Type B pancreatic cell (in vitro differentiated cells): Measurements from ENCODE around the gene OR8D2. TPM values are rescaled to one million over a fixed set of nuclear protein-coding genes. Genes with fewer than 3 reads are reported as not detected.
"Not testable (repeated sequence)": the region's sequence is repeated elsewhere in the genome, so short reads cannot be mapped to it uniquely, and the experiment has no call there.

Source experiments
- DNase-seq: peaks from one replicate; pipeline ENCODE4 v3.0.0; 2021; ENCODE audit warnings: mixed read lengths; ENCODE audit not compliant: unreplicated experiment; ENCODE audit errors: extremely low spot score
- H3K27ac Mint-ChIP-seq: 2 replicates; pipeline ENCODE4 v1.8.0; 2021; ENCODE audit warnings: mild to moderate bottlenecking, mixed read lengths
- H3K27me3 Mint-ChIP-seq: 2 replicates; pipeline ENCODE4 v1.8.0; 2021; ENCODE audit warnings: mixed read lengths
- H3K36me3 Mint-ChIP-seq: 2 replicates; pipeline ENCODE4 v1.8.0; 2021; ENCODE audit warnings: mixed read lengths
- H3K4me1 Mint-ChIP-seq: one replicate; pipeline ENCODE4 v1.8.0; 2021; ENCODE audit warnings: mixed read lengths; ENCODE audit not compliant: unreplicated experiment
- H3K4me3 Mint-ChIP-seq: 2 replicates; pipeline ENCODE4 v1.8.0; 2021; ENCODE audit warnings: mild to moderate bottlenecking, mixed read lengths
- H3K9me3 Mint-ChIP-seq: 2 replicates; pipeline ENCODE4 v1.8.0; 2021; ENCODE audit warnings: mixed read lengths
- total RNA-seq: library from RNA; stranded (reverse); gene quantifications from 2 replicates; pipeline ENCODE4 v1.2.1, GENCODE V29; 2021; ENCODE audit warnings: low replicate concordance
- TF ChIP-seq, protein P1 (sequence below): fragments of 200-600 bp; sonication (generic); conservative IDR thresholded peaks from 2 replicates; pipeline ENCODE4 v1.5.0; 2021; ENCODE audit warnings: antibody characterized with exemption, mild to moderate bottlenecking

The OR8D2 gene
- total RNA-seq, 1 donor from 2014 or later = not detected

DNA sequence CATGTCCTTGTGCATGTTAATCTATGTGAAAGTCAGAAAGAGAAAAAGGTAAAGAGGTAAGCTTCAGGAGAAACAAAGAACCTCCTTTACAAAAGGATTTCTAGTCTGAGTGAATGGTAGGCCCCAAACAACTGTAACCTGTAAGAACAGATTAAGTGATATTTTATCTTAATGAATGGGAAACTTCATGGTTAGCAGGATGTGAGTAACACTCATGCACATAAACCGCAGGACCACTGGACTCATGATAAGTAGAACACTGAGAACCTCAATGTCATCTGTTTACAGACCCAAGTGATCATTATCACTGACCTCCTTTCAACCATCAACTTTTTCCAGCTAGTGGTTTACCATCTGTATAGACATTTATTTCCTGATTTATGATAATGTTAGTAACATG is 43.9 kb downstream of the OR8D2 start:
- Mint-ChIP-seq H3K4me3 (no peak overlapping the region), H3K4me1 (no peaks in the 10 kb centered on the region), H3K36me3 (no peaks in the 10 kb centered on the region), H3K27me3 (no peaks in the 10 kb centered on the region), H3K27ac (no peak overlapping the region), H3K9me3 (peaks cover 8% of the 10 kb centered on the region)
- TF ChIP-seq, protein P1, sequence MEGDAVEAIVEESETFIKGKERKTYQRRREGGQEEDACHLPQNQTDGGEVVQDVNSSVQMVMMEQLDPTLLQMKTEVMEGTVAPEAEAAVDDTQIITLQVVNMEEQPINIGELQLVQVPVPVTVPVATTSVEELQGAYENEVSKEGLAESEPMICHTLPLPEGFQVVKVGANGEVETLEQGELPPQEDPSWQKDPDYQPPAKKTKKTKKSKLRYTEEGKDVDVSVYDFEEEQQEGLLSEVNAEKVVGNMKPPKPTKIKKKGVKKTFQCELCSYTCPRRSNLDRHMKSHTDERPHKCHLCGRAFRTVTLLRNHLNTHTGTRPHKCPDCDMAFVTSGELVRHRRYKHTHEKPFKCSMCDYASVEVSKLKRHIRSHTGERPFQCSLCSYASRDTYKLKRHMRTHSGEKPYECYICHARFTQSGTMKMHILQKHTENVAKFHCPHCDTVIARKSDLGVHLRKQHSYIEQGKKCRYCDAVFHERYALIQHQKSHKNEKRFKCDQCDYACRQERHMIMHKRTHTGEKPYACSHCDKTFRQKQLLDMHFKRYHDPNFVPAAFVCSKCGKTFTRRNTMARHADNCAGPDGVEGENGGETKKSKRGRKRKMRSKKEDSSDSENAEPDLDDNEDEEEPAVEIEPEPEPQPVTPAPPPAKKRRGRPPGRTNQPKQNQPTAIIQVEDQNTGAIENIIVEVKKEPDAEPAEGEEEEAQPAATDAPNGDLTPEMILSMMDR = no peak
- DNase-seq = no peak

DNA sequence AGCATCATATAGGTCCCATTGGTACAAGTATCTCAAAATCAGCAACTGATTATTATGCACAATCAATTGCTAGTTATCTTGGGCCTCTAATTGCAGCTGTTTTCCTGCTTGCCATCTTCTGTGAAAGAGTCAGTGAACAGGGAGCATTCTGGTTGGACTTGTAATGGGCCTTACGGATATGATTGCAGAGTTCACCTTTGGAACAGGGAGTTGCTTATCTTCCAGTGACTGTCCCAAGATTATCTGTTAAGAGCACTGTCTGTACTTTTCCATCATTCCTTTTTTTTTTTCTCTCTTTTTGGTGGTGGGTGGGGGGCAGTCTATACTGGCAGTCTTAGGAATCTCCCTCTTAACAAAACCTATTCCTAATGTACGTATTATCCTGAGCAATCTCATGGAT is 46.0 kb downstream of the OR8D2 start:
- Mint-ChIP-seq H3K27ac (no peak overlapping the region), H3K9me3 (no peaks in the 10 kb centered on the region), H3K4me3 (no peak overlapping the region), H3K36me3 (no peaks in the 10 kb centered on the region), H3K27me3 (no peaks in the 10 kb centered on the region), H3K4me1 (no peaks in the 10 kb centered on the region)
- DNase-seq = no peak
- TF ChIP-seq, protein P1 = no peak

DNA sequence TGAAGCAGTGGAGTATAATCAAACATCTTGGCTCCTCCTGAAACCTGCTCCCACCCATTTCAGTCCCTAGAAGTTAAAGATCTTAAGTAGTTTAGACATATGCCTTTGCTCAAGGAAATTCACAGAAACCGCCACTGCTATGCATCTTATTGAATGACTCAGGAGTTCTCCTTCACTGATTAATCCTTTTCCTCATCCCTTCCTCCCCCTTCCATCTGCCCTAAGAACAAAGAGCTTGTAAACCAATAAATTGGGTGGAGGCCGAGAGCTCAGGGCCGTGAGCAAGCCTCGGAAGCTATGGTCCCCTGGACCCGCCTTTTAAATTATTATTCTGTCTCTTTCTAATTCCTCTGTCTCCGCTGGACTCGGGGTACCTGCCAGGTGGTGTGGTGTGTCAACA is 49.1 kb downstream of the OR8D2 start:
- not testable (repeated sequence) for H3K9me3 Mint-ChIP-seq, H3K36me3 Mint-ChIP-seq, H3K4me3 Mint-ChIP-seq, H3K27me3 Mint-ChIP-seq, H3K4me1 Mint-ChIP-seq, DNase-seq, H3K27ac Mint-ChIP-seq

Other genes with a start within 250 kb of the OR8D2 start
- 29.7 and 42.9 TPM in 2 replicates for gene VWA5A, start 204.7 kb downstream of the OR8D2 start, total RNA-seq
- gene OR10D3, start 136.9 kb downstream of the OR8D2 start, total RNA-seq = 0.26 TPM in 1 of 2 replicates, not detected in the other
- not detected in 2 replicates for gene OR8G1, start 79.1 kb downstream of the OR8D2 start, total RNA-seq
- gene OR8G5, start 63.8 kb downstream of the OR8D2 start, total RNA-seq = 0.26 TPM in 1 of 2 replicates, not detected in the other
- gene OR8D1, start 6.2 kb downstream of the OR8D2 start, total RNA-seq = not detected in 2 replicates
- gene OR8B2, start 64.3 kb upstream of the OR8D2 start, total RNA-seq = not detected in 2 replicates
- not detected in 2 replicates for gene OR8B3, start 78.8 kb upstream of the OR8D2 start, total RNA-seq
- not detected in 2 replicates for gene OR8B4, start 104.7 kb upstream of the OR8D2 start, total RNA-seq
- 0.14 TPM in 1 of 2 replicates, not detected in the other for gene OR8B8, start 125.5 kb upstream of the OR8D2 start, total RNA-seq
- gene OR8B12, start 223.5 kb upstream of the OR8D2 start, total RNA-seq = not detected in 2 replicates
- 0.10 TPM in 1 of 2 replicates, not detected in the other for gene OR8A1, start 249.8 kb upstream of the OR8D2 start, total RNA-seq